Stimulated activated naive B cell treated with anti-CD40 and anti-IgM and Interleukin-4, amounts not matched to agents 10 μg/mL and 1 μg/mL and 100 μg/mL, for 72 hours (primary cell): ENCODE results near the gene TENM4.

Experiments
- ATAC-seq, 2 donors: fragments of 150-1000 bp; cut with Tn5 transposase; replicated peaks; 2 replicates each; pipeline ENCODE4 v1.10.0; 2021; ENCODE audit warnings: moderate library complexity in 1 of 2
- DNase-seq: peaks from one replicate; pipeline ENCODE4 v3.0.0; 2021
- H3K27ac Mint-ChIP-seq: one replicate; pipeline ENCODE4 v1.8.0; 2022; ENCODE audit warnings: mild to moderate bottlenecking, mixed read lengths
- H3K27me3 Mint-ChIP-seq, 2 donors: one replicate each; pipeline ENCODE4 v1.8.0; 2022; ENCODE audit warnings: mixed read lengths in 2 of 2
- H3K36me3 Mint-ChIP-seq, 2 donors: one replicate each; pipeline ENCODE4 v1.8.0; 2022; ENCODE audit warnings: mixed read lengths in 2 of 2, mild to moderate bottlenecking in 1 of 2
- H3K4me1 Mint-ChIP-seq, 2 donors: one replicate each; pipeline ENCODE4 v1.8.0; 2022; ENCODE audit warnings: mixed read lengths in 2 of 2, mild to moderate bottlenecking in 1 of 2
- H3K4me3 Mint-ChIP-seq, 2 donors: one replicate each; pipeline ENCODE4 v1.8.0; 2022; ENCODE audit warnings: mild to moderate bottlenecking in 2 of 2, mixed read lengths in 2 of 2, moderate library complexity in 1 of 2
- H3K9me3 Mint-ChIP-seq, 2 donors: one replicate each; pipeline ENCODE4 v1.8.0; 2022; ENCODE audit warnings: mixed read lengths in 2 of 2, mild to moderate bottlenecking in 1 of 2

Gene TENM4

GRCh38 chr11:79088967-79089366 lies 351.9 kb downstream of the TENM4 start:
- ATAC-seq = peak in 1 of 2 donors; percentile 4
- no peak for DNase-seq
- Mint-ChIP-seq H3K27me3 (no peaks in the 10 kb centered on the region), H3K27ac (no peak overlapping the region), H3K9me3 (peaks cover 0 to 3% of the 10 kb centered on the region in 2 donors), H3K4me3 (no peak overlapping the region), H3K4me1 (no peaks in the 10 kb centered on the region), H3K36me3 (no peaks in the 10 kb centered on the region)

- DNase-seq (no peak), ATAC-seq (no peak)
- H3K27ac Mint-ChIP-seq = no peak overlapping the region
- H3K36me3 Mint-ChIP-seq = no peaks in the 10 kb centered on the region
- H3K27me3 Mint-ChIP-seq = no peaks in the 10 kb centered on the region
- H3K4me3 Mint-ChIP-seq = no peak overlapping the region
- H3K9me3 Mint-ChIP-seq = no peaks in the 10 kb centered on the region
- H3K4me1 Mint-ChIP-seq = no peaks in the 10 kb centered on the region
Measured at GRCh38 chr11:79087961-79088318, 352.9 kb downstream of the TENM4 start.

GRCh38 chr11:79087238-79087960 lies 353.4 kb downstream of the TENM4 start:
- H3K27ac Mint-ChIP-seq = no peak overlapping the region
- DNase-seq (no peak), ATAC-seq (no peak)
- H3K27me3 Mint-ChIP-seq = no peaks in the 10 kb centered on the region
- H3K36me3 Mint-ChIP-seq = no peaks in the 10 kb centered on the region
- no peaks in the 10 kb centered on the region for H3K4me1 Mint-ChIP-seq
- no peak overlapping the region for H3K4me3 Mint-ChIP-seq
- no peaks in the 10 kb centered on the region for H3K9me3 Mint-ChIP-seq

- Mint-ChIP-seq H3K9me3 (no peaks in the 10 kb centered on the region), H3K4me3 (no peak overlapping the region), H3K36me3 (no peaks in the 10 kb centered on the region), H3K27me3 (no peaks in the 10 kb centered on the region), H3K4me1 (no peaks in the 10 kb centered on the region), H3K27ac (no peak overlapping the region)
- ATAC-seq (no peak), DNase-seq (no peak)
Measured at GRCh38 chr11:79086056-79086455, 354.8 kb downstream of the TENM4 start.

DNA sequence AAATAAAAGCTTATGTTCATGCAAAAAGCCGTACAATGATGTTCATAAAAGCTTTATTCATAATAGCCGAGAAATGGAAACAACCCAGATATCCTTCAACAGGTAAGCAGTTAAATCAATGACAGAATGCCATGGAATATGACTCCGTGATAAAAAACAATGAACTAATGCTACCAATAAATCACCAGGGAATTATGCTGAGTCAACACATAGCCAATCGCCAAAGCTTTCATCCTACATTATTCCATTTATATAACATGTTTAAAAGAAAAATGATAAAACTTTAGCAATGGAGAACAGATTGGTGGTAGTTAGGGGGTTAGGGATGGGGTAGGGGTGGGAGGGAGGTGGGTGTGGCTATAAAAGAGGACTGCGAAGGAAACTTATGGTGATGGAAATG lies 356.4 kb downstream of the TENM4 start:
- Mint-ChIP-seq H3K9me3 (no peaks in the 10 kb centered on the region), H3K36me3 (no peaks in the 10 kb centered on the region), H3K27ac (no peak overlapping the region), H3K27me3 (no peaks in the 10 kb centered on the region), H3K4me1 (no peaks in the 10 kb centered on the region), H3K4me3 (no peak overlapping the region)
- no peak for DNase-seq
- ATAC-seq = no peak

GRCh38 chr11:79083352-79083751 lies 357.5 kb downstream of the TENM4 start:
- H3K27ac Mint-ChIP-seq = no peak overlapping the region
- no peaks in the 10 kb centered on the region for H3K4me1 Mint-ChIP-seq
- no peaks in the 10 kb centered on the region for H3K36me3 Mint-ChIP-seq
- H3K9me3 Mint-ChIP-seq = no peaks in the 10 kb centered on the region
- DNase-seq (no peak), ATAC-seq (no peak)
- no peak overlapping the region for H3K4me3 Mint-ChIP-seq
- H3K27me3 Mint-ChIP-seq = no peaks in the 10 kb centered on the region

- H3K4me3 Mint-ChIP-seq = no peak overlapping the region
- no peaks in the 10 kb centered on the region for H3K27me3 Mint-ChIP-seq
- ATAC-seq (no peak), DNase-seq (no peak)
- no peaks in the 10 kb centered on the region for H3K4me1 Mint-ChIP-seq
- H3K9me3 Mint-ChIP-seq = no peaks in the 10 kb centered on the region
- no peak overlapping the region for H3K27ac Mint-ChIP-seq
- H3K36me3 Mint-ChIP-seq = no peaks in the 10 kb centered on the region
Measured at GRCh38 chr11:79082907-79083306, 357.9 kb downstream of the TENM4 start.

DNA sequence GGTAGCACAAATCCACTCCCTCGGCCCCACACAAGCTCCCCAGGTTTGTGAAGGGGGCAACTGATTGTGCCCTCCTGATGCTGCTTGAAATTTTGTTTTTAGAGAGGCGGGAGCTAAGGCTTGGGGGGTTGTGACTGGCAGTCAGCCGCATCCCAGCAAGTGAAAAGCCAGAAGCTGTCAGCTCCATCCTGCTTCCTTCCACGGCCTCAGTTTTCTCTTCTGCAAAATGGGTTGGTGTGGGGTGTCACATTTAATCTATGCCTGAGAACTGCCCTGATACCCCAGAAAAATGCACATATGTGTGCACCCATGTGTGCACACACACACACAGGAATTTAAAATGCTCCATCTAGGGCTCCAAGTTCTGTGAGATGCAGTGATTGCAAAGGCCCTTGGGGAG lies 358.6 kb downstream of the TENM4 start:
- H3K36me3 Mint-ChIP-seq = no peaks in the 10 kb centered on the region
- no peak overlapping the region for H3K27ac Mint-ChIP-seq
- no peak overlapping the region for H3K4me3 Mint-ChIP-seq
- ATAC-seq (no peak), DNase-seq (no peak)
- H3K9me3 Mint-ChIP-seq = no peaks in the 10 kb centered on the region
- H3K4me1 Mint-ChIP-seq = no peaks in the 10 kb centered on the region
- H3K27me3 Mint-ChIP-seq = no peaks in the 10 kb centered on the region

DNA sequence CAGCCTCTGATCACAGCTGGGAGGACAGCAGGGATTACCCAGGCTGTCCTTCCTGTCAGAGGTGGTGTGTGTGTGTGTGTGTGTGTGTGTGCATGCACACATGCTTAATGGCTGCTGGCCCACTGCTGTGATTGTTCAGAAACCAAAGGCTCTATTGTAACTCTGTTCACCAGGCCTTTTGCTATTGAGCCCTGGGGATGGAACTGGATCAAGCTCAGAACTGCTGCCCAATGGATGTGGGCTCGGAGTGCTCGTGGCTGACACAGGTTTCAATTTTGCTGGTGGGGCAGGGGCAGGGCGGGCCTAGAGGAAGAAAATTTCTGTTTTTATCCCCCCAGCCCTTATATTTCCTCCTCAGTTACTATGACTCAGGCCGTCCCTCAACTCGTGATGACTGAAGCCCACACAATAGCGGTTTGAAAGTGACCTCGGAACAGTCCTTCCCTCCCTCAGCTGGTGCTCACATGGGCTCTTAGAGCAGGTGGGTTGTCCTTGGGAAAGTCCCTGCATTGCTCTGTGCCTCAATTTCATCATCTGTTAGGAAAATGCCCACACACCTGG lies 359.3 kb downstream of the TENM4 start:
- H3K4me1 Mint-ChIP-seq = no peaks in the 10 kb centered on the region
- DNase-seq (no peak), ATAC-seq (peak in 1 of 2 donors; percentile 27)
- H3K36me3 Mint-ChIP-seq = no peaks in the 10 kb centered on the region
- peaks cover 0 to under 1% of the 10 kb centered on the region in 2 donors for H3K9me3 Mint-ChIP-seq
- H3K4me3 Mint-ChIP-seq = no peak overlapping the region
- no peaks in the 10 kb centered on the region for H3K27me3 Mint-ChIP-seq
- H3K27ac Mint-ChIP-seq = no peak overlapping the region

DNA sequence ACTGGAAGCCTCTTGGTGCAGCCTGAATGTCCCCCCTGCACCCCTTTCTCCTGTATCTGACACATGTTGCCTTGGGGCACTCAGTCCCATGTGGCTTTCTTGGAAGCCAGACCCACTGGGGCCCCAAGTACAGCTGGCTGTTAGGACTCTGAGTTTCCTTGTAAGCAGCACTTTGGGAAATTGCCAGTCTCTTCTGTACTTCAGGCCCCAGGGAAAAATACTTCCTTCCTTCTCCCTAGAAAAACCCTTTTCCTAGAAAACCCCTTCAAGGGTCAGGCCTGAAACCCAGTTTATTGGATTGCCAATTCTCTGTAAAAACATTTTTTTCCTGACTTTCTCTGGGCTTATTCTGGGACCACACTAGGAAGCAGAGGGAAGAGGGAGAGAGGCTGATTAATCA lies 360.3 kb downstream of the TENM4 start:
- Mint-ChIP-seq H3K9me3 (peaks cover 5 to 6% of the 10 kb centered on the region in 2 donors), H3K27ac (no peak overlapping the region), H3K4me3 (no peak overlapping the region), H3K27me3 (no peaks in the 10 kb centered on the region), H3K36me3 (peaks cover 0 to 3% of the 10 kb centered on the region in 2 donors), H3K4me1 (no peaks in the 10 kb centered on the region)
- DNase-seq = no peak
- ATAC-seq = no peak

DNA sequence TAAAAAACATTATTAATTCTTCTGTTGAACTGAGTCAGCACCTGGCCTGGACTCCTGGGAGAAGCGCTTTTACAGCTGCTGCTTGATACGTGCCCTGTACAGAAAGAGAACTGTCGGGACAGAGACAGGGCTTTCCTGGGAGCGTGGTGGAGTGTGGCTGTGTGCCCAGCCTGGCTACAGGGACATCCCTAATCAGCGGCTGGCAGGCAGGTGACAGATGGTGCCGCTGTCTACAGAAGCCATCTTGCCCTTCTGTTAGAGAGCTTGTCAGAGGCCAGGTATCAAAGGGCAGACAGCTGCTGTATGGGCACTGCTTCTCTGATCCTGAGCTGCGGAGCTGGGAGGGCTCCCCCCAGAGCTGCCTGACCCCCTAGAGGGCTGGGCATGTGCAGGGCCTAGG lies 361.8 kb downstream of the TENM4 start:
- Mint-ChIP-seq H3K4me3 (no peak overlapping the region), H3K27me3 (no peaks in the 10 kb centered on the region), H3K27ac (no peak overlapping the region), H3K36me3 (peaks cover 0 to 3% of the 10 kb centered on the region in 2 donors), H3K4me1 (no peaks in the 10 kb centered on the region), H3K9me3 (peaks cover 5 to 6% of the 10 kb centered on the region in 2 donors)
- no peak for ATAC-seq
- DNase-seq = no peak

GRCh38 chr11:79078456-79078855 lies 362.4 kb downstream of the TENM4 start:
- H3K27me3 Mint-ChIP-seq = no peaks in the 10 kb centered on the region
- peaks cover 0 to 3% of the 10 kb centered on the region in 2 donors for H3K36me3 Mint-ChIP-seq
- no peak overlapping the region for H3K27ac Mint-ChIP-seq
- no peak for ATAC-seq
- H3K4me1 Mint-ChIP-seq = no peaks in the 10 kb centered on the region
- DNase-seq = no peak
- peaks cover 5 to 6% of the 10 kb centered on the region in 2 donors for H3K9me3 Mint-ChIP-seq
- H3K4me3 Mint-ChIP-seq = no peak overlapping the region

- Mint-ChIP-seq H3K4me3 (no peak overlapping the region), H3K4me1 (no peaks in the 10 kb centered on the region), H3K27me3 (no peaks in the 10 kb centered on the region), H3K36me3 (peaks cover 0 to 3% of the 10 kb centered on the region in 2 donors), H3K27ac (no peak overlapping the region), H3K9me3 (peaks cover 5 to 6% of the 10 kb centered on the region in 2 donors)
- DNase-seq (no peak), ATAC-seq (no peak)
Measured at GRCh38 chr11:79077702-79078330, 363.0 kb downstream of the TENM4 start.

DNA sequence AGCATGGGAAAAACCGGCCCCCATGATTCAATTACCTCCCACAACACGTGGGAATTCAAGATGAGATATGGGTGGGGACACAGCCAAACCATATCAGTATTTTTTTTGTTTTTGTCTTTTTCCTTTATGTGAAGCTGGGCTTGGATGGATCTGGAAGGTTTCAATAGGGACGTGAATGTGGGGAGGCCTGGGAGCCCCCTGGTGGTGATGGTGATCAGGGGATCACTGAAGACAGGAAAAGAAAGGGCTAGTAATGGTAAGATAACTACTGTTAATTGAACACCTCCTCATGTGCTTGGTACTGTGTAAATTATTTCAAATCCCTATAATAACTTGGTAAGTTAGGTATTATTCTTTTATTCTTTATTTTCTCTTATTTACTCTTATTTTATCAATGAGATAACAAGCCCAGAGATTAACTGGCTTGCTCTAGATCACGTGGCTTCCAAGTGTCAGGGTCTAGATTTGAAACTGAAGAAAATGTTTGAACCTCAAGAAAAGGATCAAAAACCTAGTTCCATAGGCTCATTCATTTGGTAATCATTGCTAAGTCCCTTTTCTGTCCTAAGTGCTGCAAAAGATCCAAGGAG lies 364.2 kb downstream of the TENM4 start:
- no peak overlapping the region for H3K4me3 Mint-ChIP-seq
- no peaks in the 10 kb centered on the region for H3K27me3 Mint-ChIP-seq
- peaks cover 0 to 3% of the 10 kb centered on the region in 2 donors for H3K36me3 Mint-ChIP-seq
- no peak overlapping the region for H3K27ac Mint-ChIP-seq
- peaks cover 5 to 6% of the 10 kb centered on the region in 2 donors for H3K9me3 Mint-ChIP-seq
- no peaks in the 10 kb centered on the region for H3K4me1 Mint-ChIP-seq
- no peak for DNase-seq
- ATAC-seq = no peak

GRCh38 chr11:79074547-79074946 lies 366.3 kb downstream of the TENM4 start:
- ATAC-seq (no peak), DNase-seq (no peak)
- H3K4me1 Mint-ChIP-seq = no peaks in the 10 kb centered on the region
- no peak overlapping the region for H3K27ac Mint-ChIP-seq
- H3K4me3 Mint-ChIP-seq = no peak overlapping the region
- peaks cover 0 to 3% of the 10 kb centered on the region in 2 donors for H3K36me3 Mint-ChIP-seq
- peaks cover 5 to 6% of the 10 kb centered on the region in 2 donors for H3K9me3 Mint-ChIP-seq
- peaks cover 0 to 7% of the 10 kb centered on the region in 2 donors for H3K27me3 Mint-ChIP-seq
